Erythroblast (primary cell): ENCODE data around the gene TP53INP2.

Experiments used
- GATA1 ChIP-seq: IDR thresholded peaks from 2 replicates; pipeline ENCODE4 v1.6.1; 2011; ENCODE audit warnings: low read depth, mild to moderate bottlenecking, control low read depth, low read length, moderate library complexity
- POLR2A ChIP-seq: IDR thresholded peaks from 2 replicates; pipeline ENCODE4 v1.6.1; 2011; ENCODE audit warnings: mild to moderate bottlenecking, low read length

GRCh38 chr20:34675561-34675960, 28.6 kb upstream of the TP53INP2 start:
- TF ChIP-seq POLR2A (no peak), GATA1 (no peak)
